ENCODE data around the gene CST9. TPM values are rescaled to one million over a fixed set of nuclear protein-coding genes. Genes with fewer than 3 reads are reported as not detected.
A peak's percentile ranks its signal among the peaks of the same experiment; 100 is the strongest.

CST9 gene
- total and polyA plus RNA-seq, 9 of the 15 experiments (the other 6 are each of a cell fraction or from before 2014, with no cell fraction given), result not detected

DNA sequence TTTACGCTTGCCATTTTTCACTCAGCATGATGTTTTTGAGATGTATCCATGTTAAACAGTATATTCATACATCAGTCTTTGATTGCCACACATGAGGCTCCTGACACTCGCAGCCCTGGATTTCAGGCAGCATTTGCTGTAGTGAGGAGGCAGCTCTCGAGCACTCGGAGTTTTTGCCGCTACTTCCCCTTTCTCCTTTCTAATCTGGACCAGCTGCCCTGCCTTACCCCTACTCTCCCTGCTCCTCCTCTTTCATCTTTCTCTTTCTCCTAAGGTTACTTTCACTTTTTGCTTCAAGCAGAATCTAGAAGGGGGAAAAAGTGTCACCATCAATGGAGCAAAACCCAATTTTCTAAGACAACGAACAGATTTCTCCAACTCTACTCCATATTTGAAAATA, 37.9 kb upstream of the CST9 start (continued):
- 0 out of 4 replicates have a peak, but pooled peaks of 1 of the 2 experiments have one; percentile 21 for TF ChIP-seq RCOR1 (IDR thresholded peaks at IDR 0.05; ENCODE audit: borderline replicate concordance in 1 of 2, low read depth in 2 of 2, low read length in 2 of 2)

GRCh38 chr20:23641936-23642751, 36.4 kb upstream of the CST9 start:
- BruUV-seq (replicated peaks), result no TSS peak
- POLR2A ChIA-PET, result no interaction called here
- no peak for ATAC-seq
- no peak overlapping the region for H3K27ac ChIP-seq (ENCODE audit: extremely low read depth, low read depth, low read length)
- CTCF ChIA-PET (ENCODE audit: low intra/inter-chr PET ratio), result no interaction called here
- H3K4me3 ChIP-seq, result no peak overlapping the region
- TF ChIP-seq KDM2B (CRISPR knock-in tag; IDR thresholded peaks at IDR 0.05) (no peak), THRB (CRISPR knock-in tag; conservative IDR thresholded peaks at IDR 0.05) (no peak), RAD51 (IDR thresholded peaks at IDR 0.05; ENCODE audit: borderline replicate concordance, low read depth) (no peak), RNF2 (IDR thresholded peaks at IDR 0.05) (no peak), TAF7 (tag; IDR thresholded peaks at IDR 0.05) (no peak), PHB (CRISPR knock-in tag; IDR thresholded peaks at IDR 0.05) (no peak), ZNF778 (CRISPR knock-in tag; IDR thresholded peaks at IDR 0.05) (no peak), TFE3 (CRISPR knock-in tag; IDR thresholded peaks at IDR 0.05) (no peak), CSDE1 (IDR thresholded peaks at IDR 0.05) (no peak), ZNF239 (CRISPR knock-in tag; IDR thresholded peaks at IDR 0.05) (no peak), CREB5 (CRISPR knock-in tag; IDR thresholded peaks at IDR 0.05) (no peak)
- no peaks in the 10 kb centered on the region for H3K9me3 ChIP-seq (replicated peaks; ENCODE audit: control insufficient read depth, insufficient read depth, low read depth, low read length)
- FAIRE-seq, result no peak
- H3K79me2 ChIP-seq (ENCODE audit: control insufficient read depth, insufficient read depth, low read length), result peaks cover 5% of the 10 kb centered on the region
- no peaks in the 10 kb centered on the region for H3K9me1 ChIP-seq (ENCODE audit: control insufficient read depth, insufficient read depth, low read length)
- 39% methylated on average over 8 of the region's 12 CpGs for WGBS (ENCODE audit: insufficient coverage, low coverage, missing lambda C conversion rate)
- no peaks in the 10 kb centered on the region for H3K36me3 ChIP-seq (ENCODE audit: control insufficient read depth, insufficient read depth, low read length)
- H3K4me1 ChIP-seq (replicated peaks in 1 of 2; ENCODE audit: control insufficient read depth in 2 of 2, insufficient read depth in 2 of 2, low read length in 2 of 2), result peaks cover 0 to 10% of the 10 kb centered on the region in 2 experiments; a peak in 2 of 5 replicates
- H3K9ac ChIP-seq (ENCODE audit: insufficient read depth in 1 of 2, low read depth in 2 of 2, low read length in 2 of 2), result no peak overlapping the region; a peak in 1 of 4 replicates
- no peaks in the 10 kb centered on the region for H4K20me1 ChIP-seq (replicated peaks; ENCODE audit: control insufficient read depth, insufficient read depth, low read length)
- in situ Hi-C loops (cut with MboI), result no loop called here
- intact Hi-C loops (cut with micrococcal nuclease), result no loop called here
- H3K27me3 ChIP-seq (ENCODE audit: control insufficient read depth in 2 of 2, insufficient read depth in 2 of 2, low read length in 2 of 2), result no peaks in the 10 kb centered on the region
- DNase-seq (ENCODE audit: extremely low read depth in 1 of 4, low spot score in 3 of 4), result no peak
- no peak overlapping the region for H2AFZ ChIP-seq (ENCODE audit: low read depth, low read length)
- H3K4me2 ChIP-seq (ENCODE audit: insufficient read depth, low read length), result no peak overlapping the region
